ENCODE data around the gene YWHAG. TPM values are rescaled to one million over a fixed set of nuclear protein-coding genes. Genes with fewer than 3 reads are reported as not detected.

The YWHAG gene
- total and polyA plus RNA-seq, 9 of the 15 experiments (the other 6 are each of a cell fraction or from before 2014, with no cell fraction given): 30.4 to 246 (median 94.5) TPM

DNA sequence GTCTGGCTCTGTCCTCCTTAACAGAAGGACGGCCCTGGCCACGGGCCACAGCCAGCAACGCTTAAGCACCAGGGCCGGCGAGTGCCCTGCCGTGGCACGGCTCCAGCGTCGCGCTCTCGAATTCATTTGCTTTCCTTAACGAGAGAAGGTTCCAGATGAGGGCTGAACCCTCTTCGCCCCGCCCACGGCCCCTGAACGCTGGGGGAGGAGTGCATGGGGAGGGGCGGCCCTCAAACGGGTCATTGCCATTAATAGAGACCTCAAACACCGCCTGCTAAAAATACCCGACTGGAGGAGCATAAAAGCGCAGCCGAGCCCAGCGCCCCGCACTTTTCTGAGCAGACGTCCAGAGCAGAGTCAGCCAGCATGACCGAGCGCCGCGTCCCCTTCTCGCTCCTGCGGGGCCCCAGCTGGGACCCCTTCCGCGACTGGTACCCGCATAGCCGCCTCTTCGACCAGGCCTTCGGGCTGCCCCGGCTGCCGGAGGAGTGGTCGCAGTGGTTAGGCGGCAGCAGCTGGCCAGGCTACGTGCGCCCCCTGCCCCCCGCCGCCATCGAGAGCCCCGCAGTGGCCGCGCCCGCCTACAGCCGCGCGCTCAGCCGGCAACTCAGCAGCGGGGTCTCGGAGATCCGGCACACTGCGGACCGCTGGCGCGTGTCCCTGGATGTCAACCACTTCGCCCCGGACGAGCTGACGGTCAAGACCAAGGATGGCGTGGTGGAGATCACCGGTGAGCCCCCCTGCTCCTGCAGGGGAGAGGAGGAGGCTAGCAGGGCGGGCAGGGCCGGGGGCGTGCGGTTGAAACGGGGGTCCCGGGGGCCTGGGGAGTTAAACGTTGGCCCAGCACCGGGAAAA, 56.2 kb downstream of the YWHAG start, which contains the start of gene HSPB1 (continued):
- TF ChIP-seq, protein P1, sequence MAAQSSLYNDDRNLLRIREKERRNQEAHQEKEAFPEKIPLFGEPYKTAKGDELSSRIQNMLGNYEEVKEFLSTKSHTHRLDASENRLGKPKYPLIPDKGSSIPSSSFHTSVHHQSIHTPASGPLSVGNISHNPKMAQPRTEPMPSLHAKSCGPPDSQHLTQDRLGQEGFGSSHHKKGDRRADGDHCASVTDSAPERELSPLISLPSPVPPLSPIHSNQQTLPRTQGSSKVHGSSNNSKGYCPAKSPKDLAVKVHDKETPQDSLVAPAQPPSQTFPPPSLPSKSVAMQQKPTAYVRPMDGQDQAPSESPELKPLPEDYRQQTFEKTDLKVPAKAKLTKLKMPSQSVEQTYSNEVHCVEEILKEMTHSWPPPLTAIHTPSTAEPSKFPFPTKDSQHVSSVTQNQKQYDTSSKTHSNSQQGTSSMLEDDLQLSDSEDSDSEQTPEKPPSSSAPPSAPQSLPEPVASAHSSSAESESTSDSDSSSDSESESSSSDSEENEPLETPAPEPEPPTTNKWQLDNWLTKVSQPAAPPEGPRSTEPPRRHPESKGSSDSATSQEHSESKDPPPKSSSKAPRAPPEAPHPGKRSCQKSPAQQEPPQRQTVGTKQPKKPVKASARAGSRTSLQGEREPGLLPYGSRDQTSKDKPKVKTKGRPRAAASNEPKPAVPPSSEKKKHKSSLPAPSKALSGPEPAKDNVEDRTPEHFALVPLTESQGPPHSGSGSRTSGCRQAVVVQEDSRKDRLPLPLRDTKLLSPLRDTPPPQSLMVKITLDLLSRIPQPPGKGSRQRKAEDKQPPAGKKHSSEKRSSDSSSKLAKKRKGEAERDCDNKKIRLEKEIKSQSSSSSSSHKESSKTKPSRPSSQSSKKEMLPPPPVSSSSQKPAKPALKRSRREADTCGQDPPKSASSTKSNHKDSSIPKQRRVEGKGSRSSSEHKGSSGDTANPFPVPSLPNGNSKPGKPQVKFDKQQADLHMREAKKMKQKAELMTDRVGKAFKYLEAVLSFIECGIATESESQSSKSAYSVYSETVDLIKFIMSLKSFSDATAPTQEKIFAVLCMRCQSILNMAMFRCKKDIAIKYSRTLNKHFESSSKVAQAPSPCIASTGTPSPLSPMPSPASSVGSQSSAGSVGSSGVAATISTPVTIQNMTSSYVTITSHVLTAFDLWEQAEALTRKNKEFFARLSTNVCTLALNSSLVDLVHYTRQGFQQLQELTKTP (IDR thresholded peaks at IDR 0.05; ENCODE audit: low read depth in 1 of 2, partially characterized antibody in 2 of 2): peak in 1 of 2 experiments; percentile 43
- TF ChIP-seq ZKSCAN8 (CRISPR knock-in tag; IDR thresholded peaks at IDR 0.05) (no peak), SOX6 (IDR thresholded peaks at IDR 0.05) (peak; percentile 49; the same call in 1 of the 2 replicates), SIN3B (IDR thresholded peaks at IDR 0.05; ENCODE audit: low read depth) (no peak), MTA3 (IDR thresholded peaks at IDR 0.05; ENCODE audit: borderline replicate concordance) (peak; percentile 93), ZNF24 (IDR thresholded peaks at IDR 0.05) (0 out of 2 replicates have a peak, but pooled peaks have one; percentile 2), MEIS2 (IDR thresholded peaks at IDR 0.05; ENCODE audit: partially characterized antibody) (peak; percentile 7), YY1 (IDR thresholded peaks at IDR 0.05; ENCODE audit: borderline replicate concordance in 1 of 3, control insufficient read depth in 1 of 3, extremely low read depth in 1 of 3, insufficient read depth in 3 of 3, insufficient read length in 1 of 3, insufficient replicate concordance in 2 of 3, low read depth in 1 of 3, low read length in 2 of 3) (peak in 1 of 3 experiments; percentile 26)
- TF ChIP-seq, protein P2, sequence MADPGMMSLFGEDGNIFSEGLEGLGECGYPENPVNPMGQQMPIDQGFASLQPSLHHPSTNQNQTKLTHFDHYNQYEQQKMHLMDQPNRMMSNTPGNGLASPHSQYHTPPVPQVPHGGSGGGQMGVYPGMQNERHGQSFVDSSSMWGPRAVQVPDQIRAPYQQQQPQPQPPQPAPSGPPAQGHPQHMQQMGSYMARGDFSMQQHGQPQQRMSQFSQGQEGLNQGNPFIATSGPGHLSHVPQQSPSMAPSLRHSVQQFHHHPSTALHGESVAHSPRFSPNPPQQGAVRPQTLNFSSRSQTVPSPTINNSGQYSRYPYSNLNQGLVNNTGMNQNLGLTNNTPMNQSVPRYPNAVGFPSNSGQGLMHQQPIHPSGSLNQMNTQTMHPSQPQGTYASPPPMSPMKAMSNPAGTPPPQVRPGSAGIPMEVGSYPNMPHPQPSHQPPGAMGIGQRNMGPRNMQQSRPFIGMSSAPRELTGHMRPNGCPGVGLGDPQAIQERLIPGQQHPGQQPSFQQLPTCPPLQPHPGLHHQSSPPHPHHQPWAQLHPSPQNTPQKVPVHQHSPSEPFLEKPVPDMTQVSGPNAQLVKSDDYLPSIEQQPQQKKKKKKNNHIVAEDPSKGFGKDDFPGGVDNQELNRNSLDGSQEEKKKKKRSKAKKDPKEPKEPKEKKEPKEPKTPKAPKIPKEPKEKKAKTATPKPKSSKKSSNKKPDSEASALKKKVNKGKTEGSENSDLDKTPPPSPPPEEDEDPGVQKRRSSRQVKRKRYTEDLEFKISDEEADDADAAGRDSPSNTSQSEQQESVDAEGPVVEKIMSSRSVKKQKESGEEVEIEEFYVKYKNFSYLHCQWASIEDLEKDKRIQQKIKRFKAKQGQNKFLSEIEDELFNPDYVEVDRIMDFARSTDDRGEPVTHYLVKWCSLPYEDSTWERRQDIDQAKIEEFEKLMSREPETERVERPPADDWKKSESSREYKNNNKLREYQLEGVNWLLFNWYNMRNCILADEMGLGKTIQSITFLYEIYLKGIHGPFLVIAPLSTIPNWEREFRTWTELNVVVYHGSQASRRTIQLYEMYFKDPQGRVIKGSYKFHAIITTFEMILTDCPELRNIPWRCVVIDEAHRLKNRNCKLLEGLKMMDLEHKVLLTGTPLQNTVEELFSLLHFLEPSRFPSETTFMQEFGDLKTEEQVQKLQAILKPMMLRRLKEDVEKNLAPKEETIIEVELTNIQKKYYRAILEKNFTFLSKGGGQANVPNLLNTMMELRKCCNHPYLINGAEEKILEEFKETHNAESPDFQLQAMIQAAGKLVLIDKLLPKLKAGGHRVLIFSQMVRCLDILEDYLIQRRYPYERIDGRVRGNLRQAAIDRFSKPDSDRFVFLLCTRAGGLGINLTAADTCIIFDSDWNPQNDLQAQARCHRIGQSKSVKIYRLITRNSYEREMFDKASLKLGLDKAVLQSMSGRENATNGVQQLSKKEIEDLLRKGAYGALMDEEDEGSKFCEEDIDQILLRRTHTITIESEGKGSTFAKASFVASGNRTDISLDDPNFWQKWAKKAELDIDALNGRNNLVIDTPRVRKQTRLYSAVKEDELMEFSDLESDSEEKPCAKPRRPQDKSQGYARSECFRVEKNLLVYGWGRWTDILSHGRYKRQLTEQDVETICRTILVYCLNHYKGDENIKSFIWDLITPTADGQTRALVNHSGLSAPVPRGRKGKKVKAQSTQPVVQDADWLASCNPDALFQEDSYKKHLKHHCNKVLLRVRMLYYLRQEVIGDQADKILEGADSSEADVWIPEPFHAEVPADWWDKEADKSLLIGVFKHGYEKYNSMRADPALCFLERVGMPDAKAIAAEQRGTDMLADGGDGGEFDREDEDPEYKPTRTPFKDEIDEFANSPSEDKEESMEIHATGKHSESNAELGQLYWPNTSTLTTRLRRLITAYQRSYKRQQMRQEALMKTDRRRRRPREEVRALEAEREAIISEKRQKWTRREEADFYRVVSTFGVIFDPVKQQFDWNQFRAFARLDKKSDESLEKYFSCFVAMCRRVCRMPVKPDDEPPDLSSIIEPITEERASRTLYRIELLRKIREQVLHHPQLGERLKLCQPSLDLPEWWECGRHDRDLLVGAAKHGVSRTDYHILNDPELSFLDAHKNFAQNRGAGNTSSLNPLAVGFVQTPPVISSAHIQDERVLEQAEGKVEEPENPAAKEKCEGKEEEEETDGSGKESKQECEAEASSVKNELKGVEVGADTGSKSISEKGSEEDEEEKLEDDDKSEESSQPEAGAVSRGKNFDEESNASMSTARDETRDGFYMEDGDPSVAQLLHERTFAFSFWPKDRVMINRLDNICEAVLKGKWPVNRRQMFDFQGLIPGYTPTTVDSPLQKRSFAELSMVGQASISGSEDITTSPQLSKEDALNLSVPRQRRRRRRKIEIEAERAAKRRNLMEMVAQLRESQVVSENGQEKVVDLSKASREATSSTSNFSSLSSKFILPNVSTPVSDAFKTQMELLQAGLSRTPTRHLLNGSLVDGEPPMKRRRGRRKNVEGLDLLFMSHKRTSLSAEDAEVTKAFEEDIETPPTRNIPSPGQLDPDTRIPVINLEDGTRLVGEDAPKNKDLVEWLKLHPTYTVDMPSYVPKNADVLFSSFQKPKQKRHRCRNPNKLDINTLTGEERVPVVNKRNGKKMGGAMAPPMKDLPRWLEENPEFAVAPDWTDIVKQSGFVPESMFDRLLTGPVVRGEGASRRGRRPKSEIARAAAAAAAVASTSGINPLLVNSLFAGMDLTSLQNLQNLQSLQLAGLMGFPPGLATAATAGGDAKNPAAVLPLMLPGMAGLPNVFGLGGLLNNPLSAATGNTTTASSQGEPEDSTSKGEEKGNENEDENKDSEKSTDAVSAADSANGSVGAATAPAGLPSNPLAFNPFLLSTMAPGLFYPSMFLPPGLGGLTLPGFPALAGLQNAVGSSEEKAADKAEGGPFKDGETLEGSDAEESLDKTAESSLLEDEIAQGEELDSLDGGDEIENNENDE (IDR thresholded peaks at IDR 0.05; ENCODE audit: low read depth, low read length): no peak
